OCI-LY7 (cell line): ENCODE data around the gene C2. TPM values are rescaled to one million over a fixed set of nuclear protein-coding genes. Genes with fewer than 3 reads are reported as not detected.

Experiments
- BruUV-seq: library from RNA; stranded (reverse); fragments of 400-500 nt; replicated peaks from 2 replicates; lab custom pipeline; 2021; lab: Mats Ljungman, UMichigan
- CTCF ChIA-PET: fragments of 300-600 bp; sonication (Branson Sonifier 250); formaldehyde crosslinking; loops from one replicate; lab custom pipeline; 2022; ENCODE audit warnings: antibody characterized with exemption; ENCODE audit not compliant: unreplicated experiment; lab: Charles Lee
- POLR2A ChIA-PET: fragments of 300-600 bp; sonication (Branson Sonifier 250); formaldehyde crosslinking; loops from one replicate; lab custom pipeline; 2022; ENCODE audit warnings: antibody characterized with exemption; lab: Charles Lee
- DNase-seq: peaks from one replicate; pipeline ENCODE4 v3.0.0-alpha.2; 2015; ENCODE audit warnings: low spot score
- H2AFZ ChIP-seq: fragments of 200-600 bp; sonication (generic), shearing (Covaris generic); 2 replicates; pipeline ENCODE4 v1.6.1; 2014; ENCODE audit warnings: mild to moderate bottlenecking, antibody characterized with exemption, low read length, moderate library complexity
- H3K27ac ChIP-seq: fragments of 200-600 bp; sonication (generic); 2 replicates; pipeline ENCODE4 v1.5.1; 2014; ENCODE audit warnings: mixed run types, low read depth, mild to moderate bottlenecking, moderate library complexity, low read length, inconsistent platforms; ENCODE audit not compliant: poor library complexity, severe bottlenecking
- H3K36me3 ChIP-seq: fragments of 200-600 bp; sonication (generic); 2 replicates; pipeline ENCODE4 v1.6.1; 2014; ENCODE audit warnings: mild to moderate bottlenecking, antibody characterized with exemption, low read length, moderate library complexity, mixed read lengths; ENCODE audit not compliant: insufficient read depth
- H3K4me1 ChIP-seq: fragments of 200-600 bp; sonication (generic); 2 replicates; pipeline ENCODE4 v1.5.1; 2014; ENCODE audit warnings: mild to moderate bottlenecking, low read length; ENCODE audit not compliant: insufficient read depth, poor library complexity, severe bottlenecking
- H3K4me2 ChIP-seq: fragments of 200-600 bp; sonication (generic); 2 replicates; pipeline ENCODE4 v1.6.1; 2014; ENCODE audit warnings: mild to moderate bottlenecking, low read length
- H3K4me3 ChIP-seq: fragments of 200-600 bp; sonication (generic); 2 replicates; pipeline ENCODE4 v1.5.1; 2014; ENCODE audit warnings: mild to moderate bottlenecking, low read depth, low read length; ENCODE audit not compliant: poor library complexity, severe bottlenecking
- H3K79me2 ChIP-seq: fragments of 200-600 bp; sonication (generic); 2 replicates; pipeline ENCODE4 v1.6.1; 2016; ENCODE audit warnings: low read depth, mild to moderate bottlenecking, low read length, moderate library complexity, mixed read lengths; ENCODE audit not compliant: insufficient read depth
- H3K9me2 ChIP-seq: fragments of 200-600 bp; sonication (generic); 2 replicates; pipeline ENCODE4 v1.6.1; 2016; ENCODE audit warnings: mild to moderate bottlenecking, low read length, mixed read lengths; ENCODE audit not compliant: insufficient read depth
- H3K9me3 ChIP-seq: fragments of 200-600 bp; sonication (generic); 2 replicates; pipeline ENCODE4 v1.6.1; 2014; ENCODE audit warnings: mild to moderate bottlenecking, mixed run types, low read length, mixed read lengths
- H4K20me1 ChIP-seq: fragments of 200-600 bp; sonication (generic); 2 replicates; pipeline ENCODE4 v1.6.1; 2014; ENCODE audit warnings: mild to moderate bottlenecking, antibody characterized with exemption, low read length, moderate library complexity, mixed read lengths; ENCODE audit not compliant: insufficient read depth
- EZH2phosphoT487 ChIP-seq: fragments of 200-600 bp; sonication (generic); IDR thresholded peaks from 2 replicates; pipeline ENCODE4 v1.6.1; 2018; ENCODE audit warnings: low read depth, borderline replicate concordance, mild to moderate bottlenecking, mixed run types, antibody characterized with exemption, low read length, moderate library complexity, mixed read lengths
- intact Hi-C: fragments of 100-400 bp; cut with micrococcal nuclease; formaldehyde crosslinking; loops from one replicate; pipeline ENCODE4 v1.10.0; 2022; ENCODE audit not compliant: unreplicated experiment
- total RNA-seq, 2 experiments: library from RNA; depleted of rRNA in 1 of 2; stranded (reverse); fragments of >200 nt in 1 of 2; shearing (Covaris generic) in 1 of 2; gene quantifications; 2 replicates each; pipeline ENCODE4 v1.2.3, GENCODE V29; 2014 to 2022
- TF ChIP-seq, protein P1 (sequence below): fragments of 200-600 bp; sonication (generic); conservative IDR thresholded peaks from 2 replicates; pipeline ENCODE4 v1.5.1; 2014; ENCODE audit warnings: mild to moderate bottlenecking, antibody characterized with exemption, low read length, moderate library complexity, mixed read lengths

C2 gene
- total RNA-seq, 2 experiments from 2014 or later = 3.4 to 4.4 TPM

DNA sequence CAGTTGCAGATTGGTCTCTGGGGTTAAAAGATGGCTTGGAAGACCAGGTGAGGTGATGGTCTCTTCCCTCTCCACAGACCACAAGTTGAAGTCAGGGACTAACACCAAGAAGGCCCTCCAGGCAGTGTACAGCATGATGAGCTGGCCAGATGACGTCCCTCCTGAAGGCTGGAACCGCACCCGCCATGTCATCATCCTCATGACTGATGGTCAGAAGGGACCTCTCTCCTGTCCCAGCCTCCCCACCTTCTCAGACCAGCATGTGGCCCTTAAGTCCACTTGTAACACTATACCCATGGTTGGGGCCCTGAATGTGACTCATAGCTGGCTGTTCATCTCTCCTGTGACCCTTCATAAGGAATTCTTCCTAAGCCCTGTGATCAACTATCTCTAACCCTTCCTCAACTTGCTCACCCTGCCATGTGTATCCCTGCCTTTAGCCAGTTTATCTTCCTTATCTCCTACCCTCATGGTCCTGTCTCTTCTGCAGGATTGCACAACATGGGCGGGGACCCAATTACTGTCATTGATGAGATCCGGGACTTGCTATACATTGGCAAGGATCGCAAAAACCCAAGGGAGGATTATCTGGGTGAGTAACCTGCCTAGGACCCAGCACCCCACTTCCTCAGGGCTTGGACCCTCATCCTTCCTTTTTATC, 21.4 kb downstream of the C2 start:
- H2AFZ ChIP-seq = no peak overlapping the region
- H3K36me3 ChIP-seq = peaks cover 32% of the 10 kb centered on the region; the same call in 1 of the 2 replicates
- no peaks in the 10 kb centered on the region for H3K79me2 ChIP-seq
- POLR2A ChIA-PET = no interaction called here
- no peak overlapping the region for H3K27ac ChIP-seq
- H4K20me1 ChIP-seq = no peaks in the 10 kb centered on the region
- intact Hi-C loops = no loop called here
- BruUV-seq = no TSS peak
- H3K9me3 ChIP-seq = no peaks in the 10 kb centered on the region
- CTCF ChIA-PET = no interaction called here
- H3K4me1 ChIP-seq = no peaks in the 10 kb centered on the region
- H3K9me2 ChIP-seq = no peaks in the 10 kb centered on the region
- DNase-seq = no peak
- no peak overlapping the region for H3K4me2 ChIP-seq
- TF ChIP-seq EZH2phosphoT487 = no peak
- TF ChIP-seq, protein P1, sequence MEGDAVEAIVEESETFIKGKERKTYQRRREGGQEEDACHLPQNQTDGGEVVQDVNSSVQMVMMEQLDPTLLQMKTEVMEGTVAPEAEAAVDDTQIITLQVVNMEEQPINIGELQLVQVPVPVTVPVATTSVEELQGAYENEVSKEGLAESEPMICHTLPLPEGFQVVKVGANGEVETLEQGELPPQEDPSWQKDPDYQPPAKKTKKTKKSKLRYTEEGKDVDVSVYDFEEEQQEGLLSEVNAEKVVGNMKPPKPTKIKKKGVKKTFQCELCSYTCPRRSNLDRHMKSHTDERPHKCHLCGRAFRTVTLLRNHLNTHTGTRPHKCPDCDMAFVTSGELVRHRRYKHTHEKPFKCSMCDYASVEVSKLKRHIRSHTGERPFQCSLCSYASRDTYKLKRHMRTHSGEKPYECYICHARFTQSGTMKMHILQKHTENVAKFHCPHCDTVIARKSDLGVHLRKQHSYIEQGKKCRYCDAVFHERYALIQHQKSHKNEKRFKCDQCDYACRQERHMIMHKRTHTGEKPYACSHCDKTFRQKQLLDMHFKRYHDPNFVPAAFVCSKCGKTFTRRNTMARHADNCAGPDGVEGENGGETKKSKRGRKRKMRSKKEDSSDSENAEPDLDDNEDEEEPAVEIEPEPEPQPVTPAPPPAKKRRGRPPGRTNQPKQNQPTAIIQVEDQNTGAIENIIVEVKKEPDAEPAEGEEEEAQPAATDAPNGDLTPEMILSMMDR = no peak
- no peak overlapping the region for H3K4me3 ChIP-seq

DNA sequence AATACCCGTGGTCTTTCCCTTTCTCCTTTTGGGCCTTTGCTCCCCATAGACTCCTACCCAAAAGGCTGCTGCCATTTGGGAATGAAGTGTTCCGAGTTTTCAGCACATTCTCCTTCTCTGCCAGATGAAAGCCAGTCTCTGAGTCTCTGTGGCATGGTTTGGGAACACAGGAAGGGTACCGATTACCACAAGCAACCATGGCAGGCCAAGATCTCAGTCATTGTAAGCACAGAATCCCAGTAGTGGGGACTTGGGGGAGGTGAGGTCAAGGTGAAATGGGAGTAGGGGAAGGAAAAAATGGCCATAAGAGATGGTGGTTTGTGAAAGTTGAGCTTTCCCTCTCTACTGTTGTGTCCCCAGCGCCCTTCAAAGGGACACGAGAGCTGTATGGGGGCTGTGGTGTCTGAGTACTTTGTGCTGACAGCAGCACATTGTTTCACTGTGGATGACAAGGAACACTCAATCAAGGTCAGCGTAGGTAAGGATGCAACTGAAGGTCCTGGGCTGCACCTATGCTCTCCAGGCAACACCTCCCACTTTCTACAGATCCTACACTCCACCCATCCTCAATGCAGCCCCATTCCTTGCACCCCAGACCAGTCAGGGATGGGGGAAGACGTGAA, 22.5 kb downstream of the C2 start:
- no peak for TF ChIP-seq EZH2phosphoT487
- TF ChIP-seq, protein P1 = no peak
- BruUV-seq = no TSS peak
- H3K36me3 ChIP-seq = peaks cover 44% of the 10 kb centered on the region; the same call in 1 of the 2 replicates
- intact Hi-C loops = loop anchor here (10.0 kb wide), 1 partner anchor 245 kb away; the partner anchor contains the start of genes ABHD16A and LY6G6F
- ChIA-PET CTCF (interaction anchor here (0.8 kb wide), 1 partner anchor 9 kb away, joined by 3 read pairs; the partner anchor contains the start of genes NELFE and SKIC2), POLR2A (no interaction called here)
- no peak overlapping the region for H2AFZ ChIP-seq
- no peaks in the 10 kb centered on the region for H3K9me2 ChIP-seq
- no peaks in the 10 kb centered on the region for H4K20me1 ChIP-seq
- no peaks in the 10 kb centered on the region for H3K79me2 ChIP-seq
- DNase-seq = no peak
- no peak overlapping the region for H3K27ac ChIP-seq
- H3K4me3 ChIP-seq = no peak overlapping the region
- H3K4me2 ChIP-seq = no peak overlapping the region
- H3K4me1 ChIP-seq = no peaks in the 10 kb centered on the region
- no peaks in the 10 kb centered on the region for H3K9me3 ChIP-seq
